ENCODE measurements around the gene PALM.
A peak's percentile ranks its signal among the peaks of the same experiment; 100 is the strongest.

GRCh38 chr19:772730-773436 is 64.1 kb downstream of the PALM start:
- TF ChIP-seq FOXM1 (IDR thresholded peaks at IDR 0.05; ENCODE audit: borderline replicate concordance, low read depth): no peak
- peak; percentile 84 for TF ChIP-seq ZBTB7A (IDR thresholded peaks at IDR 0.05; ENCODE audit: low read depth)
- no peak for TF ChIP-seq YY1 (IDR thresholded peaks at IDR 0.05; ENCODE audit: low read depth)
- no peak for TF ChIP-seq REST (IDR thresholded peaks at IDR 0.05; ENCODE audit: low read depth)
- no peak for TF ChIP-seq EP300 (IDR thresholded peaks at IDR 0.05; ENCODE audit: borderline replicate concordance)
